ENCODE results near the gene ESRRA. TPM values are rescaled to one million over a fixed set of nuclear protein-coding genes. Genes with fewer than 3 reads are reported as not detected.

ESRRA gene
- total and polyA plus RNA-seq, 9 of the 15 experiments (the other 6 are each of a cell fraction or from before 2014, with no cell fraction given): 0.27 to 89.7 (median 23.7) TPM

- TF ChIP-seq ZBTB43 (CRISPR knock-in tag; IDR thresholded peaks at IDR 0.05) (no peak), MGA (IDR thresholded peaks at IDR 0.05) (peak; percentile 70; the same call in 1 of the 2 replicates), SIN3B (IDR thresholded peaks at IDR 0.05; ENCODE audit: low read depth) (peak; percentile 47; the same call in 1 of the 2 replicates), ZNF76 (CRISPR knock-in tag; IDR thresholded peaks at IDR 0.05; ENCODE audit: borderline replicate concordance) (no peak), CCNT2 (IDR thresholded peaks at IDR 0.05; ENCODE audit: borderline replicate concordance, extremely low read depth, insufficient read length, low read depth, low read length) (peak; percentile 88), SMARCA4 (IDR thresholded peaks at IDR 0.05) (no peak), NRF1 (conservative IDR thresholded peaks at IDR 0.05 in 1 of 2, IDR thresholded peaks at IDR 0.05 in 1 of 2) (peak; percentile 56 to 66; a peak in 3 of 4 replicates), NUFIP1 (IDR thresholded peaks at IDR 0.05; ENCODE audit: partially characterized antibody) (no peak), GMEB1 (CRISPR knock-in tag; IDR thresholded peaks at IDR 0.05) (no peak), VEZF1 (CRISPR knock-in tag; IDR thresholded peaks at IDR 0.05) (peak; percentile 74)
Observed at GRCh38 chr11:64358907-64359711, 53.8 kb downstream of the ESRRA start, which contains the start of gene RPS6KA4 (continued).
